Loucy (cell line): ENCODE results near the gene SPATA17.

ENCODE experiments used
- H2AFZ ChIP-seq: fragments of 200-600 bp; sonication (generic); 2 replicates; pipeline ENCODE4 v1.6.0; 2016; ENCODE audit warnings: antibody characterized with exemption, mild to moderate bottlenecking, low read length, moderate library complexity
- H3F3A ChIP-seq: fragments of 200-600 bp; 2 replicates; pipeline ENCODE4 v1.6.0; 2016; ENCODE audit warnings: antibody characterized with exemption, low read depth, mild to moderate bottlenecking
- H3K27me3 ChIP-seq: fragments of 200-600 bp; sonication (generic); 2 replicates; pipeline ENCODE4 v1.6.1; 2014; ENCODE audit warnings: low read length, mild to moderate bottlenecking; ENCODE audit not compliant: insufficient read depth, poor library complexity, severe bottlenecking
- H3K36me3 ChIP-seq: fragments of 200-600 bp; sonication (generic); 2 replicates; pipeline ENCODE4 v1.6.1; 2016; ENCODE audit warnings: low read length; ENCODE audit not compliant: insufficient read depth
- H3K4me1 ChIP-seq: fragments of 200-600 bp; sonication (generic); 2 replicates; pipeline ENCODE4 v1.5.1; 2014; ENCODE audit warnings: low read length, mild to moderate bottlenecking; ENCODE audit not compliant: insufficient read depth, poor library complexity, severe bottlenecking
- H3K4me2 ChIP-seq: fragments of 200-600 bp; sonication (generic); 2 replicates; pipeline ENCODE4 v1.6.0; 2014; ENCODE audit warnings: antibody characterized with exemption, low read length, low read depth, mild to moderate bottlenecking; ENCODE audit not compliant: poor library complexity, severe bottlenecking
- H3K4me3 ChIP-seq: fragments of 200-600 bp; sonication (generic); 2 replicates; pipeline ENCODE4 v1.5.1; 2014; ENCODE audit warnings: low read length, mild to moderate bottlenecking, mixed read lengths; ENCODE audit not compliant: poor library complexity, severe bottlenecking
- H3K79me2 ChIP-seq: fragments of 200-600 bp; sonication (generic); 2 replicates; pipeline ENCODE4 v1.6.1; 2014; ENCODE audit warnings: low read length; ENCODE audit not compliant: insufficient read depth
- H3K9ac ChIP-seq: fragments of 200-600 bp; sonication (generic); 2 replicates; pipeline ENCODE4 v1.6.0; 2014; ENCODE audit warnings: mild to moderate bottlenecking, low read depth, low read length, moderate library complexity; ENCODE audit not compliant: poor library complexity, severe bottlenecking
- H3K9me2 ChIP-seq: fragments of 200-600 bp; sonication (generic); replicated peaks from 2 replicates; pipeline ENCODE4 v1.6.1; 2016; ENCODE audit warnings: low read depth, low read length, mixed read lengths
- H3K9me3 ChIP-seq: fragments of 200-600 bp; sonication (generic); 2 replicates; pipeline ENCODE4 v1.6.1; 2014; ENCODE audit warnings: mild to moderate bottlenecking, antibody characterized with exemption, low read length, low read depth; ENCODE audit not compliant: insufficient read depth
- H4K20me1 ChIP-seq: fragments of 200-600 bp; sonication (generic); 2 replicates; pipeline ENCODE4 v1.6.0; 2014; ENCODE audit warnings: antibody characterized with exemption, low read length, mild to moderate bottlenecking; ENCODE audit not compliant: insufficient read depth, poor library complexity, severe bottlenecking
- CTCF ChIP-seq: fragments of 200-600 bp; sonication (generic); conservative IDR thresholded peaks from 2 replicates; pipeline ENCODE4 v1.5.1; 2014; ENCODE audit warnings: mild to moderate bottlenecking, antibody characterized with exemption, low read length
- EZH2phosphoT487 ChIP-seq: fragments of 200-600 bp; IDR thresholded peaks from 2 replicates; pipeline ENCODE4 v1.6.1; 2018; ENCODE audit warnings: antibody characterized with exemption, mild to moderate bottlenecking, moderate library complexity, borderline replicate concordance

The SPATA17 gene

GRCh38 chr1:217881131-217881543, 250.0 kb downstream of the SPATA17 start:
- Histone ChIP-seq H3K4me2 (no peak overlapping the region), H3K4me1 (no peaks in the 10 kb centered on the region), H3K79me2 (no peaks in the 10 kb centered on the region)

DNA sequence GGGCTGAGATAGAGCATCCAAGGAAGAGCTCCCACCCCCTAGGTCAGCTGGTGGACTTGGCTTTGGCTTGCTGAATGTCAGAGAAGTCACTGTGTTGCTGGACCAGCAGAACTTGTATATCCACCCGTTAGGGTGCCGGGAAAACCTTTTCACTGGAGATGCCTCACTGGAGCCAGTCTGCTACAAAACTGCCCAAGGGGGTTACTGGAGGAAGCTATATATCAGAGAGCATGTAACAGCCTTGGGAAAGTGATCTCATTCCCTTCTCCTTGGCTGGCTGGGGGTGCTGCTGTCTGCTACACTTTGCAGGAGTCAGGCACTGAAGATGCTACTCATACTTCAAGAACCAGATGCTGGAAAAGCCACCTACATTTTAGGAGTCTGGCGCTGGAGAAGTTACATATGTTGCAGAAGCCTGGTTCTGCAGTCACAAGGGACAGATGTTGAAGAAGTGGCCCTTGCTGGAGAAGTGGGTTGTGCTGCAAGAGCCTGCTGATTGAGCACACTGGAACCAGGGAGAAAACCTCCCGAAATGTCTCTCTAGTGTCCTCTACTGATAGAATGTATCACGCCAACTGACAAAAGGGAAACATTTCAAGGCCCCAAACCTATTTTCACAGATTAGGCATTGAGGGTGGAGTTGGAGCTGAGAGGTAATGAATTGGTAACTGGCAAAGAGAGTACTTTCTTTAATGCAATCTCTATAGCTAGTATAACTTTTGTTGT, 250.6 kb downstream of the SPATA17 start:
- TF ChIP-seq EZH2phosphoT487 (no peak), CTCF (no peak)
- no peaks in the 10 kb centered on the region; the same call in 1 of the 2 replicates for H3K9me3 ChIP-seq
- H4K20me1 ChIP-seq = no peaks in the 10 kb centered on the region

More at GRCh38 chr1:217881131-217881543, 250.0 kb downstream of the SPATA17 start:
- Histone ChIP-seq H4K20me1 (no peaks in the 10 kb centered on the region), H3K9me2 (no peaks in the 10 kb centered on the region), H3K4me3 (no peak overlapping the region), H3K9ac (no peak overlapping the region), H3F3A (no peaks in the 10 kb centered on the region), H3K27me3 (no peaks in the 10 kb centered on the region), H3K36me3 (no peaks in the 10 kb centered on the region), H2AFZ (no peak overlapping the region), H3K9me3 (no peaks in the 10 kb centered on the region; the same call in 1 of the 2 replicates)
- TF ChIP-seq EZH2phosphoT487 (no peak), CTCF (no peak)

GRCh38 chr1:217885181-217885580, 254.0 kb downstream of the SPATA17 start:
- Histone ChIP-seq H3F3A (no peaks in the 10 kb centered on the region), H3K4me2 (no peak overlapping the region), H4K20me1 (no peaks in the 10 kb centered on the region), H3K9me2 (no peaks in the 10 kb centered on the region), H3K36me3 (no peaks in the 10 kb centered on the region), H3K4me1 (no peaks in the 10 kb centered on the region), H3K9me3 (peaks cover 2% of the 10 kb centered on the region; the same call in 1 of the 2 replicates), H3K4me3 (no peak overlapping the region), H3K79me2 (no peaks in the 10 kb centered on the region), H2AFZ (no peak overlapping the region), H3K27me3 (no peaks in the 10 kb centered on the region), H3K9ac (no peak overlapping the region)
- no peak for TF ChIP-seq CTCF
- no peak for TF ChIP-seq EZH2phosphoT487

More for the DNA sequence above, 250.6 kb downstream of the SPATA17 start:
- H3F3A ChIP-seq = no peaks in the 10 kb centered on the region
- no peaks in the 10 kb centered on the region for H3K27me3 ChIP-seq
- H3K36me3 ChIP-seq = no peaks in the 10 kb centered on the region
- no peak overlapping the region for H3K4me2 ChIP-seq
- H3K9ac ChIP-seq = no peak overlapping the region
- no peak overlapping the region for H3K4me3 ChIP-seq
- H2AFZ ChIP-seq = no peak overlapping the region
- H3K4me1 ChIP-seq = no peaks in the 10 kb centered on the region
- no peaks in the 10 kb centered on the region for H3K9me2 ChIP-seq
- H3K79me2 ChIP-seq = no peaks in the 10 kb centered on the region
